Adipose tissue (tissue), 3 donors: Measurements from ENCODE around the gene PBX1. TPM values are rescaled to one million over a fixed set of nuclear protein-coding genes. Genes with fewer than 3 reads are reported as not detected.

ENCODE experiments used
- H3K27ac ChIP-seq: one replicate; pipeline ENCODE4 v1.5.1; 2013; ENCODE audit warnings: low read depth, low read length
- WGBS, 3 donors: extraction: QIAGEN DNeasy Blood & Tissue Kit; methylation state at CpG; one replicate each; pipeline ENCODE4 v1.1.7; 2013; 5-methylcytosine and 5-hydroxymethylcytosine counted together
- polyA plus RNA-seq, 3 donors: library from polyadenylated mRNA; stranded (reverse); fragments of 200-250 nt; gene quantifications; one replicate each; pipeline ENCODE4 v1.2.3, GENCODE V29; 2013
- donor health status: healthy with polysubstance abuse.
- donor health status: Bipolar disorder and iron deficiency.
- donor health status: healthy.

Gene PBX1
- polyA plus RNA-seq, 3 donors: 23.8 to 45.7 (median 24.1) TPM

DNA sequence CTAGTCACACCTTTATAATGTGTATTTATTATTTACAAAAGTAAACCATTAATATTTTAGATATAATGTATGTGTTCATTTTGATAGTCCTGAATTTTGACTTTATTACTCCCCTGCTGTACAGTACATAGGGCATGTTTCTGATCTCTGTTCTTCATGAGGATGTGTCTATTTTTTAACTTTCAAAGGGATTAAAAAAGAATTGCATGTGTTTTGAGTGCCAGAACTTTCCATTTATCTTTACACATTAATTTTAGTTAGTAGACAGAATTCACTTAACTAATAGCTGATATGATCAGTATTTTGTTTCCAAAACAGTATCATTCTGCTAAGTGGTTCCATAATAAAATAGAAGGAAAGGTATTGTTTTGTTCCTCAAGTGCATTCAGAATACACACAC is 3.1 kb downstream of the PBX1 start:
- H3K27ac ChIP-seq: no peak overlapping the region

DNA sequence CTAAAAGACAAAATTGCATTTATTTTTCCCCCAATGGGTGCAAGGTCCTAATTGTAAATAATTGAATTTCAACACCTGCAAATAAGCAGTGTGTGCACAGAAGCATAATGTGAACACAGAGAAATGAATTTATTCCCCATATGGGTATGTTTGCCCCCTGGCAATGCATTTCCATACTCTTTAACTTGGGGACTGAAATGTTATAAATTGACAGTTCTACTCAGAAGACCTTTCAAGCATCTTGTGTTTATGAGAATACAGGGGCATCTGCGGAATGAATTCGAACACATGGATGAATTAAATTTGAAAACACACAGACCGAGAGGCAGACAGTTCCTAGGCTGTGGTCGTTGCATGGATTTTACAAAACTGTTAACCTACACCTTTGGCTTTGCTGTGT is 3.5 kb downstream of the PBX1 start:
- H3K27ac ChIP-seq: no peak overlapping the region
- WGBS, 3 donors: 8 to 57% (median 48%) methylated on average over 4 of the region's 4 CpGs

DNA sequence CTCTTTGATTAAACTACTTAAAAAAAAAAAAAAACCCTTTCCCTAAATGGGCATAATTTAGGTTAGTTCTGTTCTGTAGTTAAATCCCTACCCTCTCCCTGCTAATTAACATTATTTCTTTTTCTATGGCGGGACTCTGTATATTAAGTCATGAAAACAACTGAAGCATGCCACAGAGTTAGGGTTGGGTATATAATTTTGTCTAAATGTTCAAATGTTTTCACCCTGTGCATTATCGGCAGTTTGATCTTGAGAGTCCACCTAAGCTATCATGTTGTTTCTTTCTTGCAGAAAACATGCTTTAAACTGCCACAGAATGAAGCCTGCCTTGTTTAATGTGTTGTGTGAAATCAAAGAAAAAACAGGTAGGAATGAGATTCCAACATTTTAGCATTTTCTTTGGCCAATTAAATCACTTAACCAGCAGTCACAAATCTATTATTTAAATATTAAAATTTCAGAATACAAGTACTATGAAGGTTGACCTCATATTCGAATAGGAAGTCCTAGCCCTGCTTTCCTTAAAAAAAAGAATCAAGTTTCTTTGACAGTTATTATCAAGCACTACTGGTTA is 4.0 kb downstream of the PBX1 start:
- 11 to 41% (median 38%) methylated on average over 3 of the region's 3 CpGs for WGBS, 3 donors
- H3K27ac ChIP-seq: no peak overlapping the region

DNA sequence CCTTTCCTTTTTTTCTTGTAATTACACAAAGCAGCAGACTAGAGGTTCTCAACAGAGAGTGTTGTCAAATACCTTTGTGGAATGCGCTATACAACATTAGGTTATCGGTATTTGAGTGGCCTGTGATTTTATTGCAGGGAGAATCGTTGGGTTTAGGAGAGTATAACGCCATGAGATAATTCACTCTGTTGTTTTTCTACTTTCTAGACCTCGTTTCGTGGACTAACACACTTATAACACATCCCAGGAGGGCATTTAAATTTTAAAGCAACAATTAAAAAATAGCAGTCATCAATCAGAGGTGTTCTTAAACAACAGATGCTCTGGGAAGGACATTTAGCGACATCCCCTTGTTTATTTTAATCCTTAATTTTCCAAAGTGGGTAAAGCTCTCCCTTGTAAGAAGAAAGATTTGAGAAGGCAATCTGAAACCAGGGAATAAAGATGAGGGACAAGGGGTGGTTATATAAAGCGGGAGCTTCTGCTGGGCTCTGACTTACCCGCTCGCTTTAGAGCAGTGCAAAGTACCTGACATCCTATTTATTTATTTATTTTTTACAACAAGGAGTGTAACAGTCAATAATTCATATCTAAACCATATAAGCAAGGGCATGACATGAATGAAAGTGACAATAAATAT is 4.9 kb downstream of the PBX1 start:
- H3K27ac ChIP-seq: no peak overlapping the region
- 22 to 58% (median 57%) methylated on average over 10 of the region's 10 CpGs for WGBS, 3 donors

DNA sequence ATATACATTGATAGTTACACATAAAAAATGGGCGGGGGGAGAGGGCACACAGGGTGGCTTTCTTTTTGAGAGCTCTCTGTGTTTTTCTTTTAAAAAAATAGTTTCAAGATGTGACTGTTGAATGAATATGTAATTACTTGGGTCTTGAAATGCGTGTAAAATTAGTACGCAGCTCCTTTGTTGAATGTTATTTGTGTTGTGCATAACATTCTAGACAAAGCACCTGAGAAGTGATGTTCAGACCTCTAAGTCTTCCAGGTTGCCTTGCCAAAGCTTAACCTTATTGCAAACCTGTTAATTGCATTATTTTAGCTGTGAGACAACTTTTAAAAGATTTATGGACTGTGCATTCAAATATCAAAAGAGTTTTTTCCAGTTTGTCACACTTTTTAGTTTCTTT is 5.4 kb downstream of the PBX1 start:
- 46 to 66% (median 62%) methylated on average over 3 of the region's 3 CpGs for WGBS, 3 donors

DNA sequence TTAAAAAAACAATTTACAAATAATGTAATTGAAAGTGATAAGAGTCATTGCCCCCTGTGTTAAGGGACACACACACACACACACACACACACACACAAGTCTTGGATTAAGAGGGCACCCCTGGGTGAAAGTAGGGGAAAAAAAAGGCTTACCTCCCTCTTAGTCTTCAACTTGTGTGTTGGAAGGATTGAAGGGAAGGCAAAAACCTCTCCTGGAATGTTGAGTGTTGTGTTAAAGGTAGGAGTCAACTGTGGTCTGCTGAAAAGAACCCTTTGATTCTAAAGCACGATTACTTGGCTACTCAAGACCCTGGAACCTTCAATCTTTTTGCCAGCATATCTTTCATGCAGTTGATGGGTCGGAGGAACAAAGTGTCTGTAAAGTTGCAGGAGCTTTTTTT is 6.4 kb downstream of the PBX1 start:
- 23 to 50% (median 44%) methylated on average over 2 of the region's 2 CpGs for WGBS, 3 donors
- H3K27ac ChIP-seq: no peak overlapping the region

More for the DNA sequence above, 5.4 kb downstream of the PBX1 start:
- no peak overlapping the region for H3K27ac ChIP-seq

DNA sequence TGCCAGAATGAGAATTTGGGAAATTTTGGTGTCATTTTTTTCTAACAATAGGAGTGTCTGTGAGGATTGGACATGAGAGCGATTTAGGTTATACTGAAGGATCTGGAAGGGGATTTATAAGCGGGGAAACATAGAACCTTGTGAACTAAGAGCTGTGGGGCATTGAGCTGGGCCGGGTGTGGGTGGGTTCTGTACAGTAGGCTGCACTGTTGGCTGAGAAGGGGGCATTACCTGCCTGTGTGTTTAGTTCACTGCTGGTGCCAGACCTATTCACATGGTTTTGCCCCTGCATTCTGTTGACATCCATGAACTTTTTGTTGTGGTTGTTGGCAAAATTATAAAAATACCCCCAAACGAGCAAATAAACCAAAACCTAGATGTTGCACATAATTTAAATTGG is 8.8 kb downstream of the PBX1 start:
- no peak overlapping the region for H3K27ac ChIP-seq
- WGBS, 3 donors: 90 to 93% (median 90%) methylated on average over 4 of the region's 4 CpGs

DNA sequence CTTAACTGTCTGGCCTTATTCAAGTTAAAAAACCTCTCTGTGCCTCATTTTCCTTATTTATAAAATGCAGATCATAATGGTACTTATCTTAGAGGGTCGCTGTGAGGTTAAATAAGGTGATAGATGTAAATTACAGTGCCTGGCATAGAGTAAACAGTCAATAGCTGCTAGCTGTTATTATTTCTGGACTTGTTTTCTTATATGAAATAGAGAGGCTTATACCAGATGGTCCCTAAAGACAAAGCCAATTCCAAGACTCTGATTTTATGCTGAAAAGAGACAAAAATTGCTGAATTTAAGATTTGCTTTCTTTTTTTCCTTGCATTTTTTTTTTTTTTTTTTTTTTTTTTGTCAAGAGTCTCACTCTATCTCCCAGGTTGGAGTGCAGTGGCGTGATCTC is 10.3 kb downstream of the PBX1 start:
- no peak overlapping the region for H3K27ac ChIP-seq
- WGBS, 3 donors: 74 to 87% (median 76%) methylated on average over 2 of the region's 2 CpGs

DNA sequence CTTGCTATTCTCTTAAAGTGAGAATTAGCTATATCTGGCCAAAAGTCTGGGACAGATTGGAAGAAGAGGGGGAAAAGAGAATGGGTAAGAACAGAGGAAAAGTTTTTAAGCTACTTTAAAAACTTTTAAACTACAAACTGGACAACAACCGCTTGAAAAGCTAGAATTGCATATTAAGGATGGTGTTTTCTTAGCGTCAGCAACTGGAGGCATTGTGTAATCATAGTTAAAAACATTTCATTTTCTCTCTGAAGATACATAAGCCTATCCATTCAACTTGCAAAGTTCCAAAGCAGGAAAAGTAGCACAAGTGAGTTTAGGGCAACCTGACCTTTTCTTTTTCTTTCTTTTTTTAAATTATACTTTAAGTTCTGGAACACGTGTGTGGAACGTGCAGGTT is 10.9 kb downstream of the PBX1 start:
- H3K27ac ChIP-seq: no peak overlapping the region
- whole genome bisulfite sequencing, 3 donors: 78 to 87% (median 79%) methylated on average over 4 of the region's 4 CpGs

DNA sequence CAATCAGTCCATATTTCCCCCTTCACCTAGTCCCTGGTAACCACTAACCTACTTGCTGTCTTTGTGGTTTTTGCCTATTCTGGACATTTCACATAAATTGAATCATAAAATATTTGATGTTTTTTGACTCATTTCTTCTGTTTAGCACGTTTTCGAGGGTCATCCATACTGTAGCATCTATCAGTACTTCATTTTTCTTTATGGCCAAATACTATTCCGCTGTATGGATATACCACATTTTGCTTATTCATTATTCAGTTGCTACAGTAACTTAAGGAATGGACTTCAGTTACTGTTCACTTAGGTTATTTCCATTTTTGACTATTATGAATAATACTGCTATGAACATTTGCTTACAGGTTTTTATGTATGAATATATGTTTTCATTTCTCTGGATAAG is 12.3 kb downstream of the PBX1 start:
- H3K27ac ChIP-seq: no peak overlapping the region
- 95 to 96% (median 95%) methylated on average over 3 of the region's 3 CpGs for WGBS, 3 donors

DNA sequence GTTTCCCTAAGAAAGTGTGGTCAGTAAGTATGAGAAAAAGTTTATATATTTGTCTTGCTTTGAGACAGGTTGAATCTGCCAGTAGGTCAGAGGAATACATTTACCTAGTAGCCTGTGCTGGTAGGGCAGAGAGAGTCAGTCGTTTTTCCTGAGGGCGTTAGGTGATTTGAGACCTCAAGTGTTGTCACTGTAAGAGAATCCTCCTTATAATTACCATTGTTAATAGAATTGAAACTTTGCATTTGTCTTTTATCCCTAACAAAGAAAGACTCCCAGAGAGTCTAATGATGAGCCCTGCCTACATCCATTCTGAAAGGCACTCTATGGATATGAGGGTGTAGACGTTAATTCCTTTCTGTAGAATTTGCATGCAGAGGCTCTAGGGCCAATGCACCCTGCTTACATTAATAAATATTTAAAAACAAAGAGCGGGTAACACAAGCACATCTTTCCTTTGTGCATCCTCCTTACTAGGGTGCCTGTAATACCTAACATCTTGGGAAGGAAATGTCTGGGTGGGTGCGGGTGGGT is 16.4 kb downstream of the PBX1 start:
- 75 to 81% (median 77%) methylated on average over 5 of the region's 5 CpGs for WGBS, 3 donors
- H3K27ac ChIP-seq: no peak overlapping the region

DNA sequence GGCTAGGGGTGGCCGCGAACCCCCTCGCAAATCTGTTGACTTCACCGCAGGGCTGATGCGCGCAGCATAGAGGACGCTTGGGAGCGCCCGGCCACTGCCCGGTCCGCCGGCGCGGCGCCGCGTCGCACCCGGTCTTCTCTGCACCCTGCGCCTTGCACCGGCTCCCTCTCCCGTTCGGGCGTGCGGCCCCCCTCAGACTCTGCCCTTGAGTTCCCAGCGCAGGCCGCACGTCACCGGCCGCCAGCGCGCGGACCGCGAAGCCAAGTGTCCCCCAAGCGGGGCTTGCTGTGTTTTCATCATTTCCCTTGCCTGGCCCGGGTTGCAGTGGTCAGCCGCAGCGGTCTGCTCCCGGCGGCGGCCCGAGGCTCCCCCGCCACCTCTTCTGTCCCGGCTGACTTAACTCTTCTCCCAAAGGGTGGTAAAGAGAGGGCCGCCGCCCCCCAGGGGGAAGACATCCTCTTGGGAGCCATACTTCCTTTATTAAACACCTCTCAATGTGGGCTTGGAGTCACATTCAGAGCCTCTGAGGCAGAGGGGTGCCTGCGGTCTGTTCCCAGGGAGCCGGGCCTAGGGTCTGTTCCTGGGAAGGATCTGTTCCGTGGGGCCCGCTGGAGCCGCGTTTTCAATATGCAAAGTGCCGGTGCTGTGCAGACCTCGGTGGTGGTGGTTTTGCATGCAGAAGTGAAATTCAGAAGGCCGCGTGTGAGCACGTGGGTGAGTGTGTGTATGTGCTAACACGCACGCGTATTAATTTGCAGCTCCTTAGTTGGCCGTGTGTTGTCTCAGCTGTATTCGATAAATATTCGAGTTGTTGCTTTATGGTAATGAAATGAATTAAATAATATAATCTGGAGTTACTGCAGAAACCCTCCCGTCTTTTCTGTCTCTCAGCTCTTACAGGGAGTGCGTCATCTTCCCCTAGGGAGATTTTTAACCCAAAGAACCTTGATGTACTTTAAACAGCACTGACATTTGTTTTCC is 17.6 kb downstream of the PBX1 start:
- peak overlapping the region; percentile 15 for H3K27ac ChIP-seq
- WGBS, 3 donors: 62 to 66% (median 62%) methylated on average over 65 to 66 of the region's 66 CpGs

DNA sequence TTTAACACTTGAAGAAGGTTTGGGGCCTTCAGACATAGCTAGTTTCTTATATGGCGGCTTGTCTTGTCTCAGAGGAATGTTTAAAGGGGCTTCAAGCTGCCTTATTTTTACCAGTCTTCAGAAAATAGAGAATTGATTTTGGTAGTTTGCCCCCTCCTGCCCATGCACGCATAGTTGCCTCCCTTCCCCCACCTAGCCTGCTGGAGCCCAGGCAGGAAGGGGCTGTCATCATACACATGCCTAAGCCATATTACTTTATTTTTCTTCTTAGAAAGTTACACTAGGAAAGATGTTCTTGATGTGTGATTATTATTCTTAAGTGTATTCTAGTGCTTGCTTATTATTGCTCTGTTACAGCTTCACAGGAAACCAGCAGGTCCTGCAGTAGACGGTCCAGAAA is 18.3 kb downstream of the PBX1 start:
- H3K27ac ChIP-seq: no peak overlapping the region
- WGBS, 3 donors: 56 to 68% (median 67%) methylated on average over 3 of the region's 3 CpGs

DNA sequence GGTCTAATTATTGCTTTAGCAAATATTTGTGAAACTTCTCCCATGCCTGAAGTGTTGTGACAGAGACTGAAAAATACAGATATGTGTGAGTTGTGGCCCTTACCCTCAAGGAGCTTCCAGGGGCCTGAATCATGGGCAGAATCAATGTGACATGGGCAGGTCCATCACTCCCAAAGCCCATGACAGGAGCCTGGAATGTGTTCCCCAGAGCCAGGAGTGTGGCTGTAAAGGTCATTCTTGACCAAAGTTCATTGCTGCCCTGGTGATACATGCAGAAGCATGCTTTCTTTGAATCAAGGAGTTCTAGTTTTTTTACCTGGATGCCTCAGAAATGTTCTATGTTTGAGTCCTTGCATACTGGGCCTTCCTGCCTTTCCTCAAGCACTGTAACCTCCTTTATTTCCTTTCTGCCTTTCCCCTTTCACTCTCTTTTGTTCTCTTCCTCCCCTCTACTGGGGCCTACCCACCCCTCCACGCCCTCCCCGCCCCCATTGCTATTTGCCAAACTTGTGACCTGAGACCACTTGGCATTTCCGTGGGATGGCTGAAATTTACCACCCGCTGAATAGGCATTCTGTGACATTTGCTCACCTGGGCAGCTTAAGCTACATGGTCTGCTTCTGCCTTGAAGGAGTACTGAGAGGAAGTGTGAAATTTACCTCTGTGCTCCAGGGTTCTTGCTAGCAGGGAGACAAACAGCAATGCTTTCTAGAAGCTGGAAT is 19.7 kb downstream of the PBX1 start:
- H3K27ac ChIP-seq: no peak overlapping the region

DNA sequence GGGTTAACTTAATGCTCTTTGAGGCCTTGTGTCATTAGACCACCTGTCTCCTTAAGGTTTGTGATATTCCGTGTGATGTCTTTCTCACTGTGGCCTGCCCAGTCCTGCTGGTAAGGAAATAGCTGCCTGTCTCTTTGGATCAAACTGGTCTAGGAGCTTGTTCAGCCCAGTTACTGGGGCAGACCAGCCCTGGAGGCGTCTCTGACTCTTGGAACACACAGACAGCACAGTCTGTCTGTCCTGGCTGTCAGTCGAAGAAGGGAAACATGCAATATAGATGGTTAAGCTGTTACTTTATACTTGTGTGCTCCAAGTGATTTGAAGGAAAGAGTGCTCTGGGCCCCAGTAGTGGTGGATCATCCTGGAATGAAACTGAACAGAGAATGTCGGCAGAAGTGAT is 20.4 kb downstream of the PBX1 start:
- no peak overlapping the region for H3K27ac ChIP-seq
- 69 to 82% (median 70%) methylated on average over 4 of the region's 4 CpGs for WGBS, 3 donors

More for the DNA sequence above, 19.7 kb downstream of the PBX1 start:
- 74 to 80% (median 79%) methylated on average over 4 of the region's 4 CpGs for WGBS, 3 donors

DNA sequence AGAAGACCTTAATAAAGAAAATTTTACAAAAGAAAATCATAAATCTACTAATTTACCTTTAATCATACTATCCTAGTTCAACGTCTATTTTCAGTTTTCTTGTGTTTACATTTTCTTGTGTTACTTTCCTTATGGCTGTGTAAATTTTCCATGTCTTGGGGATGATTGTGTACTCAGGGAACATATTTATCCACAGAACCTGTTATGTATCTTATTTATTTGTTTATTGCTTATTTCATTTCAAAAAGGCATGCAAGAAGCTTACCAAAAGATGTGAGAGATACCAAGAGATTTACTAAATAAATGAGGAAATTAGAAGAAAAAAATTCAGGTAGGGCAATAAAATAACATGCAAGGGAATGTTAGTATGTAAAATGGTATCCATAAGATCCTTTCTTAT is 22.8 kb downstream of the PBX1 start:
- no peak overlapping the region for H3K27ac ChIP-seq
- 41 to 83% (median 76%) methylated on average over 1 of the region's 1 CpG for WGBS, 3 donors

DNA sequence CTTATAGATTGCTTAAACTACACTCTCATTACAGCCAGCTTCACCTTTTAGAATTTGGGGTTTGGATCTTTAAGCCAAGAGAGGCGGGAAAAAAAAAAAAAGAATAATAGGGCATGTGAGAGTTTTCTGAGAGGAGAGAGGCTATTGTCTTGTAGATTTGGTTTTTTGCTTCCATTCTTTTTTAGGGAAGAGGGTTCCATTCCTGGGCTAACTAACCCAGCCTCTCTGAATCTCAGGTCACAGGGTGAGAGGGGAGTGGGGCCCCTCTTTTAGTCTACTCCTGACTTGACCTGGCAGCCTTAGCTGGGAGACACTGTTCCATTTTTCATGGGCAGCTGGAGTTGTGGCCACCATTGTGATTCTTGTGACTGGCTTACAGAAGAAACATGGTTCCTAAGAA is 24.2 kb downstream of the PBX1 start:
- H3K27ac ChIP-seq: no peak overlapping the region
- whole genome bisulfite sequencing, 3 donors: 84 to 93% (median 88%) methylated on average over 1 of the region's 1 CpG

DNA sequence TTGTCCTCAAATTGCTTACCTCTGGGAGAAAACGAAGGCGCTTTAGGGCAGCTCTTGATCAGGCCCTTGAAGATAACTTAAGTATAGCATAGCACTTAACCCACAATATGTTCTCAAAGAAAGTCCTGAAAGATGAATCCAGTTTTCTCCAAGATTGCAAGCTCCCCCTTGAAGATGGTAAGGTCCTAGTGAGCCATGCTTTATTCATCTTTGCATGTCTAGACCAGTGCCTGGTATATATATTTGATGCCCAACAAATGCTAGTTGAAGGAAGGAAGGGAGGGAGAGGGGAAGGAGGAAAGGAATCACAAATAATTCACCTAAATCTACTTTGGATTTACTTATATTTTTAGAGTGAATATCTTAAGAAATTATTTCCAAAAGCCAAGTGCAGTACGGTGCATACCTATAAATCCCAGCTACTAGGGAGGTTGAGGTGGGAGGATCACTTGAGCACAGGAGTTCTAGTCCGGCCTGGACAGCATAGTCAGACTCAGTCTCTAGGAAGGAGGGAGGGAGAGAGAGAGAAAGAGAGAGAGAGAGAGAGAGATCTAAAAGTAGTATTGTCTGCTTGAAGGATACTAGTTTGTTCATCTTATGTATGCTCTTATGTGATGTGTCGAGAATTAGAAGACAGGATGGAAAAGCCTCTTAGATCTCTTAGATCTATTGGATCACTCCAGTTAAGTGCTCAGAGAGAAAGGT is 25.0 kb downstream of the PBX1 start:
- H3K27ac ChIP-seq: no peak overlapping the region
- WGBS, 3 donors: 94 to 98% (median 97%) methylated on average over 5 of the region's 5 CpGs
